Smooth muscle cell of bladder (primary cell): Measurements from ENCODE around the gene FNTB. TPM values are rescaled to one million over a fixed set of nuclear protein-coding genes. Genes with fewer than 3 reads are reported as not detected.

ENCODE experiments used
- total RNA-seq: library from RNA; depleted of rRNA; stranded (reverse); fragments of >200 nt; gene quantifications from 2 replicates; pipeline ENCODE4 v1.2.3, GENCODE V29; 2014

FNTB gene
- 5.0 and 8.5 TPM in 2 replicates for total RNA-seq

GRCh38 chr14:64986648-64987437, at the start of gene FNTB:
FNTB (plus strand) TSS chr14:64986895; CDS start chr14:64986954, 59 bp downstream.

GRCh38 chr14:64942531-64943111, 44.1 kb upstream of the FNTB start, which contains the start of gene GPX2:
GPX2 (minus strand) TSS chr14:64942745; CDS start chr14:64942726, 19 bp downstream.

GRCh38 chr14:64971943-64972791, 14.5 kb upstream of the FNTB start, which contains the start of gene RAB15:
RAB15 (minus strand) TSS chr14:64972336; CDS start chr14:64972076, 260 bp downstream.

GRCh38 chr14:65102441-65103149, 115.9 kb downstream of the FNTB start, which contains the start of gene MAX:
MAX (minus strand) TSS chr14:65102517; CDS start chr14:65102339, 178 bp downstream.

Other genes with a start within 250 kb of the FNTB start
- 0.14 TPM in 1 of 2 replicates, not detected in the other for gene SPTB, start 107.0 kb upstream of the FNTB start, total RNA-seq
- 41.1 and 47.1 TPM in 2 replicates for gene CHURC1, start 72.4 kb upstream of the FNTB start, total RNA-seq
- gene GPX2, start 44.1 kb upstream of the FNTB start, total RNA-seq: not detected in 2 replicates
- 1.6 and 2.1 TPM in 2 replicates for gene RAB15, start 14.6 kb upstream of the FNTB start, total RNA-seq
- gene MAX, start 115.6 kb downstream of the FNTB start, total RNA-seq: 40.2 and 57.5 TPM in 2 replicates